Measurements from ENCODE around the gene CABP7. TPM values are rescaled to one million over a fixed set of nuclear protein-coding genes. Genes with fewer than 3 reads are reported as not detected.

CABP7 gene
- total and polyA plus RNA-seq, 10 donors: 0.04 to 0.37 (median 0.15) TPM; not detected in 5

- H3K27me3 ChIP-seq (replicated peaks in 1 of 7): no peaks in the 10 kb centered on the region
- H3K36me3 ChIP-seq: peaks cover 0 to 25% (median 18%) of the 10 kb centered on the region in 6 donors
- H3K27ac ChIP-seq: peak overlapping the region; percentile 14 to 93 (median 86)
- WGBS, 5 donors: 49 to 62% (median 52%) methylated on average over 15 of the region's 15 CpGs
- intact Hi-C loops (cut with DNase I; ENCODE audit: low total_unique reads): no loop called here
- TF ChIP-seq POLR2AphosphoS5 (IDR thresholded peaks at IDR 0.05): no peak
- no peak for TF ChIP-seq POLR2A (IDR thresholded peaks at IDR 0.05)
- no peak for TF ChIP-seq CTCF (IDR thresholded peaks at IDR 0.05 in 8 of 11, conservative IDR thresholded peaks at IDR 0.05 in 3 of 11)
- H3K4me3 ChIP-seq: peak overlapping the region; percentile 67 to 99 (median 89)
- H3K9me3 ChIP-seq: no peaks in the 10 kb centered on the region
- H3K4me1 ChIP-seq: peaks cover 18 to 56% (median 35%) of the 10 kb centered on the region in 6 donors
- no peak for DNase-seq
These were observed 46.3 kb downstream of the CABP7 start for GRCh38 chr22:29765905-29766631.

- peak within 1 kb of the TSS; percentile 71 to 99 (median 89) for H3K4me3 ChIP-seq
- TF ChIP-seq POLR2A (IDR thresholded peaks at IDR 0.05) (peak in 2 of 3 donors; percentile 31 to 39), POLR2AphosphoS5 (IDR thresholded peaks at IDR 0.05) (peak in 2 of 3 donors; percentile 89 to 91), CTCF (IDR thresholded peaks at IDR 0.05 in 8 of 11, conservative IDR thresholded peaks at IDR 0.05 in 3 of 11) (peak in 2 of 11 experiments; percentile 9 to 19)
- H3K4me1 ChIP-seq: peaks cover 18 to 56% (median 35%) of the 10 kb centered on the region in 6 donors
- no peaks in the 10 kb centered on the region for H3K27me3 ChIP-seq (replicated peaks in 1 of 7)
- 0 to 1% (median 0%) methylated on average over 23 to 32 of the region's 32 CpGs for WGBS, 5 donors
- peak within 1 kb of the TSS; percentile 14 to 93 (median 86) for H3K27ac ChIP-seq
- peaks cover 0 to 31% (median 22%) of the 10 kb centered on the region in 6 donors for H3K36me3 ChIP-seq
- peak; percentile 98 for DNase-seq
- intact Hi-C loops (cut with DNase I; ENCODE audit: low total_unique reads): no loop called here
- no peaks in the 10 kb centered on the region for H3K9me3 ChIP-seq
These were observed 46.9 kb downstream of the CABP7 start, which contains the start of gene ZMAT5 for GRCh38 chr22:29766632-29767170. TSS of gene ZMAT5 (minus strand) at chr22:29767007. CDS start at chr22:29748544, 18,463 bp downstream.

DNA sequence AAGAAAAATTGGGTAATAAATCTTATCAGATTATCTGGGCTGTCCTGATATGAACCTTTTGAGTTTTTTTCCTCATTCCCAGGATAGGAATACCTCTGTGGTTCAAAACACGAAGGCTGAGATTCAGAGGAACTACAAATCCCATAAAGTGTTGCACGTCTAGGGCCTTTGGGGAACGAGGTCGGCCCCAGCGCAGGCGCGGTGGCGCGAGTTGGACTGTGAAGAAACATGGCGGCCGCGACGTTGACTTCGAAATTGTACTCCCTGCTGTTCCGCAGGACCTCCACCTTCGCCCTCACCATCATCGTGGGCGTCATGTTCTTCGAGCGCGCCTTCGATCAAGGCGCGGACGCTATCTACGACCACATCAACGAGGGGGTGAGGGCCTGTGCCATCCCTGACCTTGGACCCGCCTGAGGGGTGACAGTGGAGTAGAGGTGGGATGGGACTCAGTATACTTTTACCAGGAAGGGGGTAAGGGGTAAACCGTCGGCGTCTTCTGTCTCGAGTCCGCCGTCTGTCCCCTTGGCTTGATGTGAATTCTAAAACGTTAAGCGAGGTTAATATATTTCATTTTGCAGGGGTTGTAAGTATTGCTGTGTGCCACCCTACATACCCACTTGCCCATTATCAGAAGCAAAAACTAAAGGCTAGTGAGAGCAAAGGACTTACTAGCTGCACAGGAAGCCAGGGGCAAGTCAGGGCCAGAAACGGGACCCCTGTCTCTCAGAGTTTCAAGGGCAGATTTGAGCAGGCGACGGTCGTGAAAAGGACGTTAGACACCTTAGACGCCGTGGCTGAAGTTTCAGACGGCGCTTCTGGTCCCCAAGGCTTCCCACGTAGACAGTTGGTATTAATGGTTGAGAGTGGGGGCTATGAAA, 47.6 kb downstream of the CABP7 start, which contains the start of gene UQCR10:
Gene UQCR10, plus strand, starts transcription at position 199 of the 881 bp plus-strand sequence. Its CDS starts 30 bp downstream, at position 229.
- H3K4me1 ChIP-seq: peaks cover 18 to 56% (median 35%) of the 10 kb centered on the region in 6 donors
- intact Hi-C loops (cut with DNase I; ENCODE audit: low total_unique reads): no loop called here
- DNase-seq: peak; percentile 97
- peak within 1 kb of the TSS; percentile 71 to 99 (median 89) for H3K4me3 ChIP-seq
- H3K9me3 ChIP-seq: no peaks in the 10 kb centered on the region
- H3K27me3 ChIP-seq (replicated peaks in 1 of 7): no peaks in the 10 kb centered on the region
- peak within 1 kb of the TSS; percentile 14 to 93 (median 86) for H3K27ac ChIP-seq
- peaks cover 0 to 38% (median 22%) of the 10 kb centered on the region in 6 donors for H3K36me3 ChIP-seq
- WGBS, 5 donors: 0 to 14% (median 0%) methylated on average over 41 to 46 of the region's 46 CpGs
- TF ChIP-seq POLR2A (IDR thresholded peaks at IDR 0.05): no peak
- peak in 1 of 11 experiments; percentile 5 for TF ChIP-seq CTCF (IDR thresholded peaks at IDR 0.05 in 8 of 11, conservative IDR thresholded peaks at IDR 0.05 in 3 of 11)
- peak; percentile 89 to 92 (median 89) for TF ChIP-seq POLR2AphosphoS5 (IDR thresholded peaks at IDR 0.05)
